ENCODE measurements around the gene ZIC4.

ZIC4 gene

DNA sequence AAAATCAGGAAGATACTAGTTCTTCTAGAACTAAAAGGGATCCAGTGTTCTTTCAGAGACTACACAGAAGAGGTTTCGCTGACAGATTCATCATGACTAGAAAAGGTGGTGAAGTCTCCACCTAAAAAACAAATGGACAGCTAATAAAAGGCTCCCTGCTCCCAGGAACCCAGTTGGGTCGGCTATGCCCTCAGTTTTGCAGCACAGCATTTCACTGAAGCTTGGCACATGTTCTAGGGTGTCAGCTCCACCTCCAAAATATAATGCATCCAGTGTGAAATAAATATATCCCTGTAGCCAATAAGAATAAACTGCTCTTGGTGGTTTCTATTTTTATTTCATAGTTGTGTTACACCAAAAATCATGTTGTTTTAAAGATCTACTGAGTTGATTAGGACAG is 55.0 kb downstream of the ZIC4 start (continued):
- TF ChIP-seq, protein P1, sequence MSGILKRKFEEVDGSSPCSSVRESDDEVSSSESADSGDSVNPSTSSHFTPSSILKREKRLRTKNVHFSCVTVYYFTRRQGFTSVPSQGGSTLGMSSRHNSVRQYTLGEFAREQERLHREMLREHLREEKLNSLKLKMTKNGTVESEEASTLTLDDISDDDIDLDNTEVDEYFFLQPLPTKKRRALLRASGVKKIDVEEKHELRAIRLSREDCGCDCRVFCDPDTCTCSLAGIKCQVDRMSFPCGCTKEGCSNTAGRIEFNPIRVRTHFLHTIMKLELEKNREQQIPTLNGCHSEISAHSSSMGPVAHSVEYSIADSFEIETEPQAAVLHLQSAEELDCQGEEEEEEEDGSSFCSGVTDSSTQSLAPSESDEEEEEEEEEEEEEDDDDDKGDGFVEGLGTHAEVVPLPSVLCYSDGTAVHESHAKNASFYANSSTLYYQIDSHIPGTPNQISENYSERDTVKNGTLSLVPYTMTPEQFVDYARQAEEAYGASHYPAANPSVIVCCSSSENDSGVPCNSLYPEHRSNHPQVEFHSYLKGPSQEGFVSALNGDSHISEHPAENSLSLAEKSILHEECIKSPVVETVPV (CRISPR knock-in tag; IDR thresholded peaks at IDR 0.05) = no peak
- no peak for TF ChIP-seq ZC3H10 (CRISPR knock-in tag; IDR thresholded peaks at IDR 0.05)
- TF ChIP-seq, protein P2, sequence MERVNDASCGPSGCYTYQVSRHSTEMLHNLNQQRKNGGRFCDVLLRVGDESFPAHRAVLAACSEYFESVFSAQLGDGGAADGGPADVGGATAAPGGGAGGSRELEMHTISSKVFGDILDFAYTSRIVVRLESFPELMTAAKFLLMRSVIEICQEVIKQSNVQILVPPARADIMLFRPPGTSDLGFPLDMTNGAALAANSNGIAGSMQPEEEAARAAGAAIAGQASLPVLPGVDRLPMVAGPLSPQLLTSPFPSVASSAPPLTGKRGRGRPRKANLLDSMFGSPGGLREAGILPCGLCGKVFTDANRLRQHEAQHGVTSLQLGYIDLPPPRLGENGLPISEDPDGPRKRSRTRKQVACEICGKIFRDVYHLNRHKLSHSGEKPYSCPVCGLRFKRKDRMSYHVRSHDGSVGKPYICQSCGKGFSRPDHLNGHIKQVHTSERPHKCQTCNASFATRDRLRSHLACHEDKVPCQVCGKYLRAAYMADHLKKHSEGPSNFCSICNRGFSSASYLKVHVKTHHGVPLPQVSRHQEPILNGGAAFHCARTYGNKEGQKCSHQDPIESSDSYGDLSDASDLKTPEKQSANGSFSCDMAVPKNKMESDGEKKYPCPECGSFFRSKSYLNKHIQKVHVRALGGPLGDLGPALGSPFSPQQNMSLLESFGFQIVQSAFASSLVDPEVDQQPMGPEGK (CRISPR knock-in tag; IDR thresholded peaks at IDR 0.05; ENCODE audit: borderline replicate concordance) = no peak

DNA sequence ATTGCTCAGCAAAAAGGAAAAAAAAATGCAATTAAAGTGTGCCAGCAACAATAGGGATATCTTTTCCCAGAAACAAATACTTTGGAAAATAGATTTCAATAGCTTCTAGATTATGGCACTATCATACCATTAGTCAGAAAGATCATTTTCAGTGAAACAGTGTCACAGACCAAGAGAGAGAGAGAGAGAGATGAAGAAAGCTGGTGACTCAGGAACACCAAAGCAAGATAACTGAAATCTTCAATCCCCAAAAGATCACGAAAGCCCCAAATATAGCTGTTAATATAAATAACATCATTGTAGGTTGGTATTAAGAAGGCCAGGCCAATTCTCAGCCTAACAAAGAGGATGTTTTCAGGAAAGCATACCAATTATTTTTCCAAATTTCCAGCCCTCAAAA is 57.4 kb downstream of the ZIC4 start:
- TF ChIP-seq ZNF8 (CRISPR knock-in tag; IDR thresholded peaks at IDR 0.05) (no peak), ARNTL (CRISPR knock-in tag; IDR thresholded peaks at IDR 0.05; ENCODE audit: borderline replicate concordance, low read depth) (no peak)
- TF ChIP-seq, protein P3, sequence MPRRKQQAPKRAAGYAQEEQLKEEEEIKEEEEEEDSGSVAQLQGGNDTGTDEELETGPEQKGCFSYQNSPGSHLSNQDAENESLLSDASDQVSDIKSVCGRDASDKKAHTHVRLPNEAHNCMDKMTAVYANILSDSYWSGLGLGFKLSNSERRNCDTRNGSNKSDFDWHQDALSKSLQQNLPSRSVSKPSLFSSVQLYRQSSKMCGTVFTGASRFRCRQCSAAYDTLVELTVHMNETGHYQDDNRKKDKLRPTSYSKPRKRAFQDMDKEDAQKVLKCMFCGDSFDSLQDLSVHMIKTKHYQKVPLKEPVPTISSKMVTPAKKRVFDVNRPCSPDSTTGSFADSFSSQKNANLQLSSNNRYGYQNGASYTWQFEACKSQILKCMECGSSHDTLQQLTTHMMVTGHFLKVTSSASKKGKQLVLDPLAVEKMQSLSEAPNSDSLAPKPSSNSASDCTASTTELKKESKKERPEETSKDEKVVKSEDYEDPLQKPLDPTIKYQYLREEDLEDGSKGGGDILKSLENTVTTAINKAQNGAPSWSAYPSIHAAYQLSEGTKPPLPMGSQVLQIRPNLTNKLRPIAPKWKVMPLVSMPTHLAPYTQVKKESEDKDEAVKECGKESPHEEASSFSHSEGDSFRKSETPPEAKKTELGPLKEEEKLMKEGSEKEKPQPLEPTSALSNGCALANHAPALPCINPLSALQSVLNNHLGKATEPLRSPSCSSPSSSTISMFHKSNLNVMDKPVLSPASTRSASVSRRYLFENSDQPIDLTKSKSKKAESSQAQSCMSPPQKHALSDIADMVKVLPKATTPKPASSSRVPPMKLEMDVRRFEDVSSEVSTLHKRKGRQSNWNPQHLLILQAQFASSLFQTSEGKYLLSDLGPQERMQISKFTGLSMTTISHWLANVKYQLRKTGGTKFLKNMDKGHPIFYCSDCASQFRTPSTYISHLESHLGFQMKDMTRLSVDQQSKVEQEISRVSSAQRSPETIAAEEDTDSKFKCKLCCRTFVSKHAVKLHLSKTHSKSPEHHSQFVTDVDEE (CRISPR knock-in tag; IDR thresholded peaks at IDR 0.05) = no peak
- TF ChIP-seq, protein P1 (CRISPR knock-in tag; IDR thresholded peaks at IDR 0.05) = no peak
- no peak for ATAC-seq

DNA sequence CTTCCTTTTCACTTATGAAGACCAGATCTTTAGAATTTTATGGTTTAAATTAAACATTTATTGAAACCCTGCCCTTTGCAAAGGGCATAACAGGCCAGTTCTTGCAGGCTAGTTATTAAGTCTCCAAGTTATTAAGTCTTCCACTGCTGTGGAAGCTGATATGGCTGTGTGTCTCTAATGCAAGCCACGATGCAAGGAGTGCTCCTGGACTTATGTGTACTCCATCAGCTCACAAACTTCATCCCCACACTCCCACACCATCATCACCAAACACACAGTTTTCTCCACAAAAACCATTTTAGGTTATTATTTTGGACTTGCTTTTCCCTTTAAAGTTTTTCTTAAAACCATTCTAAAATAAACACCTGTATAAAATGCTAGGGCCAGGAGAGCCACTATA is 62.4 kb downstream of the ZIC4 start:
- ATAC-seq = no peak

More for the DNA sequence above, 62.4 kb downstream of the ZIC4 start:
- TF ChIP-seq, protein P3 (CRISPR knock-in tag; IDR thresholded peaks at IDR 0.05) = no peak
- TF ChIP-seq BACH2 (CRISPR knock-in tag; IDR thresholded peaks at IDR 0.05; ENCODE audit: borderline replicate concordance) (no peak), ARNTL (CRISPR knock-in tag; IDR thresholded peaks at IDR 0.05; ENCODE audit: borderline replicate concordance, low read depth) (no peak), ZNF70 (CRISPR knock-in tag; IDR thresholded peaks at IDR 0.05) (no peak), PPARA (CRISPR knock-in tag; IDR thresholded peaks at IDR 0.05; ENCODE audit: borderline replicate concordance) (no peak), TCF4 (CRISPR knock-in tag; IDR thresholded peaks at IDR 0.05; ENCODE audit: borderline replicate concordance) (no peak), RARB (CRISPR knock-in tag; IDR thresholded peaks at IDR 0.05) (no peak), ZNF565 (CRISPR knock-in tag; conservative IDR thresholded peaks at IDR 0.05; ENCODE audit: low read depth) (no peak), CSDC2 (CRISPR knock-in tag; IDR thresholded peaks at IDR 0.05) (no peak), ZFP30 (CRISPR knock-in tag; IDR thresholded peaks at IDR 0.05) (no peak)
- TF ChIP-seq, protein P2 (CRISPR knock-in tag; IDR thresholded peaks at IDR 0.05; ENCODE audit: borderline replicate concordance) = no peak
- TF ChIP-seq, protein P4, sequence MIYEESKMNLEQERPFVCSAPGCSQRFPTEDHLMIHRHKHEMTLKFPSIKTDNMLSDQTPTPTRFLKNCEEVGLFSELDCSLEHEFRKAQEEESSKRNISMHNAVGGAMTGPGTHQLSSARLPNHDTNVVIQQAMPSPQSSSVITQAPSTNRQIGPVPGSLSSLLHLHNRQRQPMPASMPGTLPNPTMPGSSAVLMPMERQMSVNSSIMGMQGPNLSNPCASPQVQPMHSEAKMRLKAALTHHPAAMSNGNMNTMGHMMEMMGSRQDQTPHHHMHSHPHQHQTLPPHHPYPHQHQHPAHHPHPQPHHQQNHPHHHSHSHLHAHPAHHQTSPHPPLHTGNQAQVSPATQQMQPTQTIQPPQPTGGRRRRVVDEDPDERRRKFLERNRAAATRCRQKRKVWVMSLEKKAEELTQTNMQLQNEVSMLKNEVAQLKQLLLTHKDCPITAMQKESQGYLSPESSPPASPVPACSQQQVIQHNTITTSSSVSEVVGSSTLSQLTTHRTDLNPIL (CRISPR knock-in tag; IDR thresholded peaks at IDR 0.05; ENCODE audit: low read depth) = no peak
- TF ChIP-seq, protein P1 (CRISPR knock-in tag; IDR thresholded peaks at IDR 0.05) = no peak
